ENCODE results near the gene ZNF691. TPM values are rescaled to one million over a fixed set of nuclear protein-coding genes. Genes with fewer than 3 reads are reported as not detected.

Gene ZNF691
- total RNA-seq, 1 experiment from 2014 or later = 15.4 TPM

DNA sequence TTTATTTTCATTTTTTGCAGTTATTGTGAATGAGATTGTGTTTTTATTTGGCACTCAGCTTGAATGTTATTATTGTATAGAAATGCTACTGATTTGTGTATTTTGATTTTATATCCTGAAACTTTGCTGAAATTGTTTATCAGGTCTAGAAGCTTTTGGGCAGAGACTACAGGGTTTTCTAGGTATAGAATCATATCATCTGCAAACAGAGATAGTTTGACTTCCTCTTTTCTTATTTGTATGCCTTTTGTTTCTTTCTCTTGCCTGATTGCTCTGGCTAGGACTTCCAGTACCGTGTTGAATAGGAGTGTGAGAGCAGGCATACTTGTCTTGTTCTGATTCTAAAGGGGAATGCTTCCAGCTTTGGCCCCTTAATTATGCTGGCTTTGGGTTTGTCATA is 27.3 kb downstream of the ZNF691 start:
- Histone ChIP-seq H2AFZ (ENCODE audit: low read length) (no peak overlapping the region), H3K27me3 (ENCODE audit: low read length) (0 out of 2 replicates have a peak, but pooled peaks cover 2% of the 10 kb centered on the region), H4K20me1 (ENCODE audit: insufficient read depth, low read depth, low read length) (no peaks in the 10 kb centered on the region), H3K79me2 (ENCODE audit: low read length) (no peaks in the 10 kb centered on the region), H3K4me1 (ENCODE audit: low read length) (no peaks in the 10 kb centered on the region), H3K9me3 (ENCODE audit: low read length) (no peaks in the 10 kb centered on the region), H3K4me2 (ENCODE audit: low read depth, low read length, poor library complexity, severe bottlenecking) (no peak overlapping the region), H3K27ac (ENCODE audit: low read length) (no peak overlapping the region), H3K36me3 (ENCODE audit: insufficient read depth, low read length) (no peaks in the 10 kb centered on the region), H3K4me3 (ENCODE audit: low read length) (no peak overlapping the region), H3K9ac (ENCODE audit: low read length) (no peak overlapping the region), H3K9me2 (replicated peaks; ENCODE audit: insufficient read depth, low read length) (no peaks in the 10 kb centered on the region)
- DNase-seq = peak; percentile 53

DNA sequence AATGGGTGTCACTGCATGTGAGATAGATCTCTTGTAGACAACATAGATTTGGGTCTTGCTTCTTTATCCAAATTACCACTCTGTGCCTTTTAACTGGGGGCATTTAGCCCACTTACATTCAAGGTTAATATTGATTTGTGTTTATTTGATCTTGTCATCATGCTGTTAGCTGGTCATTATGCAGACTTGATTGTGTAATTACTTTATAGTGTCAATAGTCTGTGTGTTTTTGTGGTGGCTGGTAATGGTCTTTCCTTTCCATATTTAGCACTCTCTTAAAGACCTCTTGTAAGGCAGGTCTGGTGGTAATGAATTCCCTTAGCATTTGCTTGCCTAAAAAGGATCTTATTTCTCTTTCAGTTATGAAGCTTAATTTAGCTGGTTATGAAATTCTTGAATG is 29.6 kb downstream of the ZNF691 start:
- peak; percentile 12 for DNase-seq
- Histone ChIP-seq H3K27me3 (ENCODE audit: low read length) (0 out of 2 replicates have a peak, but pooled peaks cover 2% of the 10 kb centered on the region), H3K27ac (ENCODE audit: low read length) (no peak overlapping the region), H3K4me2 (ENCODE audit: low read depth, low read length, poor library complexity, severe bottlenecking) (no peak overlapping the region), H3K9ac (ENCODE audit: low read length) (no peak overlapping the region), H3K9me2 (replicated peaks; ENCODE audit: insufficient read depth, low read length) (no peaks in the 10 kb centered on the region), H2AFZ (ENCODE audit: low read length) (no peak overlapping the region), H3K9me3 (ENCODE audit: low read length) (no peaks in the 10 kb centered on the region), H4K20me1 (ENCODE audit: insufficient read depth, low read depth, low read length) (no peaks in the 10 kb centered on the region), H3K36me3 (ENCODE audit: insufficient read depth, low read length) (no peaks in the 10 kb centered on the region), H3K4me1 (ENCODE audit: low read length) (no peaks in the 10 kb centered on the region), H3K4me3 (ENCODE audit: low read length) (no peak overlapping the region), H3K79me2 (ENCODE audit: low read length) (no peaks in the 10 kb centered on the region)

DNA sequence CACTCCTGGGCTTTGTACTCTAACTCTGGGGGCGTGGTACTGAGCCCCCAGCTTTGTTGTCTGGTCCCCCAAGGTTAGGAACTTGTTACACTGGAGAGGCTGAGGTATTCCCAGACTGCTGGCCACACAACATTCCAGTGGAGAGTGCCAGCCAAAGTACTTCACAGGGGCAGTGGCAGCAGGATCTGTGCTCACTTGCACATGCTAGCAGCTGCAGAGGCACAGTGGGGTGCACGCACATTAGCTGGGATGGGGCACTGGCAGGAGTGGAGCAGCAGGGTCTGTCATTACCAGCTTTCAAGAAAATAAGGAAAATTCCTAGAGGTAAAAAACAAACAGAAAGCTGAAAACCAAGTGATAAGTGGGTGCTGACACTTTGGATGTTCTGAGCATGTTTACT is 31.0 kb downstream of the ZNF691 start:
- no peaks in the 10 kb centered on the region for H3K9me3 ChIP-seq (ENCODE audit: low read length)
- no peaks in the 10 kb centered on the region for H3K79me2 ChIP-seq (ENCODE audit: low read length)
- no peaks in the 10 kb centered on the region for H4K20me1 ChIP-seq (ENCODE audit: insufficient read depth, low read depth, low read length)
- 0 out of 2 replicates have a peak, but pooled peaks cover 2% of the 10 kb centered on the region for H3K27me3 ChIP-seq (ENCODE audit: low read length)
- no peak overlapping the region for H3K4me3 ChIP-seq (ENCODE audit: low read length)
- H3K9me2 ChIP-seq (replicated peaks; ENCODE audit: insufficient read depth, low read length) = no peaks in the 10 kb centered on the region
- H3K4me2 ChIP-seq (ENCODE audit: low read depth, low read length, poor library complexity, severe bottlenecking) = no peak overlapping the region
- H3K36me3 ChIP-seq (ENCODE audit: insufficient read depth, low read length) = no peaks in the 10 kb centered on the region
- no peak overlapping the region for H3K9ac ChIP-seq (ENCODE audit: low read length)
- DNase-seq = peak; percentile 6
- H3K4me1 ChIP-seq (ENCODE audit: low read length) = no peaks in the 10 kb centered on the region
- no peak overlapping the region for H2AFZ ChIP-seq (ENCODE audit: low read length)
- H3K27ac ChIP-seq (ENCODE audit: low read length) = no peak overlapping the region

DNA sequence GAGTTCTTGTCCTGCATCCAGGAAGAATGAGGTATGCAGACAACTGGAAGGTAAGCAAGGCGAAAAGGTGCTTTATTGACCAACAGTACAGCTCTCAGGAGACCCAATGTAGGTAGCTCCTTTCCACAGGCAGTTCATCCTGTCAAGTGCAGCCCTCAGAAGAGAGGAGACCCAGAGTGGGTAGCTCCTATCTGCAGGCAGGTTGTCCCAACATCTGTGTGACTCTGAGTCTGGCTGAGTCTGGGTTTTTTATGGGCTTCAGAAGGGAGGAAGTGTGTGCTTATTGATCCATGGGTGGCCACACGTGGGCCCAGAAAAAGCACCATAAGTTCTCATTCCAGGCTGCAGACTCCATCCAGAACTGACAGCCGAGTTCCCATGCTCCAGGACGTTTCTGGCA is 34.0 kb downstream of the ZNF691 start:
- Histone ChIP-seq H3K9me3 (ENCODE audit: low read length) (no peaks in the 10 kb centered on the region), H4K20me1 (ENCODE audit: insufficient read depth, low read depth, low read length) (no peaks in the 10 kb centered on the region), H3K4me3 (ENCODE audit: low read length) (no peak overlapping the region), H3K9ac (ENCODE audit: low read length) (no peak overlapping the region), H2AFZ (ENCODE audit: low read length) (no peak overlapping the region), H3K79me2 (ENCODE audit: low read length) (no peaks in the 10 kb centered on the region), H3K4me2 (ENCODE audit: low read depth, low read length, poor library complexity, severe bottlenecking) (no peak overlapping the region), H3K27me3 (ENCODE audit: low read length) (no peaks in the 10 kb centered on the region), H3K36me3 (ENCODE audit: insufficient read depth, low read length) (no peaks in the 10 kb centered on the region), H3K27ac (ENCODE audit: low read length) (no peak overlapping the region), H3K9me2 (replicated peaks; ENCODE audit: insufficient read depth, low read length) (no peaks in the 10 kb centered on the region), H3K4me1 (ENCODE audit: low read length) (no peaks in the 10 kb centered on the region)
- DNase-seq = peak; percentile 37

DNA sequence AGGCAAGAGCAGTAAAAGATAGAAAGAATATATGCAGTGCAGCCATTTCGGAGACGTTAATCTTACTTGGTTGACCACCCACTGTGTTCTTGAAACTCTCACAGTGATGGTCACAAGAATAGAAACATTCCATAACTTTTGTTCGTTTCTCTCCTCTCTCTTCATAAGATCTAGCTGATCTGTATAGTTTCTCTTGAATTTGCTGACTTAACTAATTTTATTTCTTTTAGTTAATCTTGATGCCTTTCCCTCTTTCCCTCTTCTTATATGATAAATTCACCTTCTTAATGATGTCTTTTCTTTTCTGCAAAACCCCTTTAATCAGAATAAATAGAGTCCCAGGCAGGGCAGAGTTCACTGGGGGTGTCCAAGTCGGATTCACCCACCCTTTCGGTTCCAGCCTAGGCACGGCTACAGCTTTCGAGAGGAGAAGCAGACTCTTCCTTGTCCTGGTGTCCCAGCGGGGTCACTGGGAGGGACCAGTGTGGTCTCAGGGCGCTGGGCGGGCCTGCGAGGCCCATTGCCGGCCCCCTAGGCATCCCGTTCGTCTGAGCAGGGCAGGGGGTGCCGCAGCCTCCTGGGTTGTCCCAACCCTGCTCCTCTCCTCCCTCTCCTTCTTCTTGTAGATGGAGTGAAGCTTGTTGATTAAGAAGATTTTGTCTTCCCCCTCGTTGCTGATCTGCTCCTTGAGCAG is 39.8 kb downstream of the ZNF691 start:
- Histone ChIP-seq H3K4me3 (ENCODE audit: low read length) (no peak overlapping the region), H3K4me2 (ENCODE audit: low read depth, low read length, poor library complexity, severe bottlenecking) (no peak overlapping the region), H3K27me3 (ENCODE audit: low read length) (no peaks in the 10 kb centered on the region), H3K9me3 (ENCODE audit: low read length) (no peaks in the 10 kb centered on the region), H3K4me1 (ENCODE audit: low read length) (no peaks in the 10 kb centered on the region), H3K9ac (ENCODE audit: low read length) (no peak overlapping the region), H2AFZ (ENCODE audit: low read length) (no peak overlapping the region), H3K79me2 (ENCODE audit: low read length) (no peaks in the 10 kb centered on the region), H3K36me3 (ENCODE audit: insufficient read depth, low read length) (no peaks in the 10 kb centered on the region), H4K20me1 (ENCODE audit: insufficient read depth, low read depth, low read length) (no peaks in the 10 kb centered on the region), H3K9me2 (replicated peaks; ENCODE audit: insufficient read depth, low read length) (no peaks in the 10 kb centered on the region), H3K27ac (ENCODE audit: low read length) (no peak overlapping the region)
- peak; percentile 17 for DNase-seq

DNA sequence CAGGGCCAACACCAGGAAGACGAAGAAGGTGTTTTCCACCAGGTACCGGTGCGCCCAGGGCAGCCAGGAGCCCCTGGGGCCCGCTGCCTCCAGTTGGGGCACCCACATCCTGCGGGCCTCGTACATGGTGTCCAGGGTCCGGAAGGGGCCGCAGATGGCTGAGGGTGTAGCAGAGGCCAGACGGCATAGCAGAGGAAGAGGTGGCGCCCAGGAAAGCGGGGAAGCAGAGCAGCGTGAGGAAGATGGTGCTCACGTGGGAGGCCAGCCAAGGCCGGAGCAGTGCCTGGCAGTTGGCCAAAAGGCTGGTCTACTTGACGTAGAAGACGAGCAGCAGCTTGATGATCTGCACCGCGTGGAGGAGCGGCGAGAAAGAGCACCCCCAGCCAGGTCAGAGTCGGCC is 40.4 kb downstream of the ZNF691 start:
- H3K36me3 ChIP-seq (ENCODE audit: insufficient read depth, low read length) = no peaks in the 10 kb centered on the region
- no peak overlapping the region for H3K9ac ChIP-seq (ENCODE audit: low read length)
- H3K4me1 ChIP-seq (ENCODE audit: low read length) = peaks cover 4% of the 10 kb centered on the region
- H3K27ac ChIP-seq (ENCODE audit: low read length) = no peak overlapping the region
- no peaks in the 10 kb centered on the region for H3K9me2 ChIP-seq (replicated peaks; ENCODE audit: insufficient read depth, low read length)
- no peak overlapping the region for H3K4me3 ChIP-seq (ENCODE audit: low read length)
- DNase-seq = no peak
- H4K20me1 ChIP-seq (ENCODE audit: insufficient read depth, low read depth, low read length) = no peaks in the 10 kb centered on the region
- no peaks in the 10 kb centered on the region for H3K79me2 ChIP-seq (ENCODE audit: low read length)
- no peak overlapping the region for H2AFZ ChIP-seq (ENCODE audit: low read length)
- no peak overlapping the region for H3K4me2 ChIP-seq (ENCODE audit: low read depth, low read length, poor library complexity, severe bottlenecking)
- H3K27me3 ChIP-seq (ENCODE audit: low read length) = no peaks in the 10 kb centered on the region
- no peaks in the 10 kb centered on the region for H3K9me3 ChIP-seq (ENCODE audit: low read length)

DNA sequence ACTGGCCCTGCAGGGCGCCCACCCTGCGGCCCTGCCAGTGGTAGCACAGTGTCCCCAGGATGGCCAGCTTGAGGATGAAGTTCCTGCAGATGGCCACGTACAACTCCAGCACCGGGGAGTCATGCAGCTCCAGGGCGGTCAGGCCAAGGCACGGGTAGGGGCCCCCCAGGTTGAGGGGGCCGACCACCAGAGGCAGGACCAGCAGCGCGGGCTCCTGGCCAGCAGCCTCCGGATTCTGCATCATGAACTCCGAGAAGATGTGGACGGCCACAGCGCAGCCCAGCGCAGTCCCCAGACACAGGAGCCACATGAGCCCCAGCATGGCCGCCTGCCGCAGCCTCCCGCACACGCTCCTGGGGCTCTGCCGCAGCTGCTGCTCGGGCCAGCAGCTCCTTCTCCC is 41.0 kb downstream of the ZNF691 start:
- H3K4me2 ChIP-seq (ENCODE audit: low read depth, low read length, poor library complexity, severe bottlenecking) = no peak overlapping the region
- no peaks in the 10 kb centered on the region for H3K27me3 ChIP-seq (ENCODE audit: low read length)
- no peak for DNase-seq
- no peaks in the 10 kb centered on the region for H3K79me2 ChIP-seq (ENCODE audit: low read length)
- H3K9me3 ChIP-seq (ENCODE audit: low read length) = no peaks in the 10 kb centered on the region
- H4K20me1 ChIP-seq (ENCODE audit: insufficient read depth, low read depth, low read length) = no peaks in the 10 kb centered on the region
- H2AFZ ChIP-seq (ENCODE audit: low read length) = no peak overlapping the region
- no peaks in the 10 kb centered on the region for H3K9me2 ChIP-seq (replicated peaks; ENCODE audit: insufficient read depth, low read length)
- H3K36me3 ChIP-seq (ENCODE audit: insufficient read depth, low read length) = no peaks in the 10 kb centered on the region
- H3K4me3 ChIP-seq (ENCODE audit: low read length) = no peak overlapping the region
- no peak overlapping the region for H3K27ac ChIP-seq (ENCODE audit: low read length)
- peaks cover 10% of the 10 kb centered on the region for H3K4me1 ChIP-seq (ENCODE audit: low read length)
- no peak overlapping the region for H3K9ac ChIP-seq (ENCODE audit: low read length)

DNA sequence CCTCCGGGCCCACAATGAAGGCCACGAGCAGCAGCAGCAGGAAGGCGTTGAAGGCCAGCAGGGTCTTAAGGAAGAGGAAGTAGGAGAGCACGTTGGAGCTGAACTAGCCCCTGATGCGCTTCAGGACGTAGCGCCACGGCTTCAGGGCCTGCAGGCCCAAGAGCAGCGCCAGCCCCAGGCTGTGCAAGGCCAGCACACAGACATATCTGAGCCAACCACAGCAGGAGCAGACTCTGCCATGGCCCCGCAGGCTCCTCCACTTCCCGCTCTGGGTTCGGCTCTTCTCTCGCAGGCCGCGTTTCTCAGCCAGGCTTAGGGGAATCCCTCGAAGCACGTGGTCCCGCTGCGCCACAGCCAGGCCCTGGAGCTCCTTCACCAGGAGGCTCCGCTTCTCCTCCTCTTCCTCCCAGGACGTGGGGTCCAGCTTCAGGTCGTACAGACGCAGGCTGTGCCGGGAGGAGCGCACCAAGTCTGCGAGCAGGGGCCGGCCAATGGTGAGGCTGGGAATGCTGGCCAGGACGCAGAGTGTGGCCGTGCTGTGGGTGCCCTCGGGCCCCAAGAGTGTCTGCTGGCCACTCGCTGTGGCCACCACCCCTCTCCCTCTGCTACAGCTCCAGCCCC is 41.7 kb downstream of the ZNF691 start:
- no peak overlapping the region for H3K9ac ChIP-seq (ENCODE audit: low read length)
- H3K9me3 ChIP-seq (ENCODE audit: low read length) = no peaks in the 10 kb centered on the region

More for the DNA sequence above, 41.7 kb downstream of the ZNF691 start:
- no peak overlapping the region for H3K27ac ChIP-seq (ENCODE audit: low read length)
- peak; percentile 15 for DNase-seq
- H3K4me3 ChIP-seq (ENCODE audit: low read length) = no peak overlapping the region
- H4K20me1 ChIP-seq (ENCODE audit: insufficient read depth, low read depth, low read length) = no peaks in the 10 kb centered on the region
- no peak overlapping the region for H3K4me2 ChIP-seq (ENCODE audit: low read depth, low read length, poor library complexity, severe bottlenecking)
- H3K27me3 ChIP-seq (ENCODE audit: low read length) = no peaks in the 10 kb centered on the region
- peaks cover 14% of the 10 kb centered on the region for H3K4me1 ChIP-seq (ENCODE audit: low read length)
- H3K79me2 ChIP-seq (ENCODE audit: low read length) = no peaks in the 10 kb centered on the region
- H3K36me3 ChIP-seq (ENCODE audit: insufficient read depth, low read length) = no peaks in the 10 kb centered on the region
- H2AFZ ChIP-seq (ENCODE audit: low read length) = no peak overlapping the region
- no peaks in the 10 kb centered on the region for H3K9me2 ChIP-seq (replicated peaks; ENCODE audit: insufficient read depth, low read length)
